Large intestine (tissue), 3 donors: ENCODE results near the gene NT5DC3. TPM values are rescaled to one million over a fixed set of nuclear protein-coding genes. Genes with fewer than 3 reads are reported as not detected.
"Not testable (repeated sequence)": the region's sequence is repeated elsewhere in the genome, so short reads cannot be mapped to it uniquely, and the experiment has no call there.

Source experiments
- DNase-seq, 2 donors: peaks; one replicate each; pipeline versions ENCODE4 v3.0.0 to v3.0.0-alpha.2; 2013
- H3K27ac ChIP-seq: one replicate; pipeline ENCODE4 v1.5.1; 2013; ENCODE audit warnings: low read length
- H3K27me3 ChIP-seq: 2 replicates; pipeline ENCODE4 v1.6.1; 2013; ENCODE audit warnings: low read length; ENCODE audit not compliant: control insufficient read depth, insufficient read depth
- H3K36me3 ChIP-seq: 2 replicates; pipeline ENCODE4 v1.6.1; 2013; ENCODE audit warnings: low read length; ENCODE audit not compliant: control insufficient read depth, insufficient read depth
- H3K4me1 ChIP-seq: one replicate; pipeline ENCODE4 v1.6.1; 2013; ENCODE audit warnings: low read length; ENCODE audit not compliant: control insufficient read depth, insufficient read depth
- H3K4me3 ChIP-seq: one replicate; pipeline ENCODE4 v1.5.1; 2013; ENCODE audit warnings: low read length
- H3K9me3 ChIP-seq: one replicate; pipeline ENCODE4 v1.6.1; 2013; ENCODE audit warnings: mild to moderate bottlenecking, low read depth, low read length, moderate library complexity; ENCODE audit not compliant: control insufficient read depth
- WGBS: methylation state at CpG from one replicate; pipeline ENCODE4 v1.1.5; 2013; ENCODE audit warnings: low lambda C conversion rate; ENCODE audit not compliant: insufficient coverage; 5-methylcytosine and 5-hydroxymethylcytosine counted together
- polyA plus RNA-seq: library from polyadenylated mRNA; unstranded; fragments of 120-200 nt; gene quantifications from one replicate; pipeline ENCODE4 v1.2.1, GENCODE V29; 2013

Gene NT5DC3
- polyA plus RNA-seq, 1 donor, result 6.6 TPM

DNA sequence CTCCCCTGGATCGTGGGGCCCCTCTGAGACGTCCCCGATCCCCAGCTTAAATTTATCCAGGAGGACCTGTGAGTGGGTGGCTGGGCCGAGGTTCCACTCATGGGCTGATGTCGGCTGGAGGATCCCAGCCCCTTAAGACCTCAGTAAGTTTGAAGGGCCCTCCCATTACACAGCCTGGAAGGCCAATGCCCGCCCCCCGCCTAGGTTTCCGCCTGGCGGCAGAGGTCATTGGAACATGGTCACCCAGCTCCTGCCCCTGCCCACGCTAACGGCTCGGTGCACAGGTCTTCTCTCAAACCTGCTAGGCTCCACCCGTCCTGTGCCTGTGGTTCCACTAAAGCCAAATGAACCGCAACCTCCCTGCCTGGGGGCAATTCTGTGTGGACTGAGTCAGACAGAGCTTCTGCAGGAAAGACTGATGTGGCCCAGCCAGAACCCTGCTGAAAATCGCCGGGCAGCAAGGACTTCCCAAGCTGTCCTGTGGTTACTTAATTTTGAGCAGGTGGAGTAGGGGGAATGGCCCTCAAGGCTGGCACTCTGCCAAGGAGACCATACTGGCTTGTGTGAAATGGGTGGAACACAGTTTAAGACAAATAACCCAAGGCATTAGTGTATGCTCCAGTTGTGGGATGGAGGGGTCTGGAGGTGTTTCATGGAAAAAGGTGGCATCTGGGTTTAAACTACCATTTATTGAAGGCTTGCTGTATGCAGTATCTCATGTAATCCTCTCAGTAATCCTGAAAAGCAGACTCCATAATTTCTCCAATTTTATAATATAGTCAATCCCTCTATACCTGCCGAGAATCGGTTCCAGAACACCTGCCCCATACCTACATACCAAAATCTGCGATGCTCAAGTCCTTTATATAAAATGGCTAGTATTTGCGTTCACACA, 903 bp upstream of the NT5DC3 start:
- Histone ChIP-seq H3K27me3 (no peaks in the 10 kb centered on the region), H3K4me3 (peak overlapping the region; percentile 38), H3K27ac (no peak overlapping the region), H3K4me1 (peaks cover 19% of the 10 kb centered on the region), H3K36me3 (no peaks in the 10 kb centered on the region), H3K9me3 (no peaks in the 10 kb centered on the region)
- peak in 1 of 2 donors; percentile 29 for DNase-seq
- WGBS, result 100% methylated on average over 3 of the region's 20 CpGs

DNA sequence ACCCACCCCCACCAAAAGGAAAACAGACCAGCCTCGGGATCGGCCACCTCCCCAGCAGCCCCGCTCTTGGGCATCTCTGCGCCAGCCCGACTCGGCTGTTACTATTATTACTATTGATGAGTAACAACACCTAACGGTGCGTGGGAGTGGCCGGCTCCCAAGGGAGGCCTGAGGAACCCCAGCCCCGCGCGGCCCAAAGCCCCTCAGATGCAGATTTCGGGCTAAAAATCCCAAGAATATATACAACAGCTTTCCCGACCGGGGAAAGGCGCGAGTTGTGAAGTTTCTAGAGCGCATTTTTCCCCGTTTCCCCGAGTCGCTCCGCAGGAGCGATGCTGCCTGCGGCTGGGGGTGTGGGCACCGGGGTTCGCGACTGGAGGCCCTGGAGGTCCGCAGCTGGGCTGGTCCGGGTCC, 565 bp downstream of the NT5DC3 start:
- Histone ChIP-seq H3K9me3 (no peaks in the 10 kb centered on the region), H3K4me1 (peaks cover 19% of the 10 kb centered on the region), H3K27me3 (no peaks in the 10 kb centered on the region), H3K4me3 (peak overlapping the region; percentile 71), H3K27ac (peak overlapping the region; percentile 50), H3K36me3 (no peaks in the 10 kb centered on the region)
- WGBS, result no CpG with 5 or more reads among the region's 29 CpGs
- no peak for DNase-seq

DNA sequence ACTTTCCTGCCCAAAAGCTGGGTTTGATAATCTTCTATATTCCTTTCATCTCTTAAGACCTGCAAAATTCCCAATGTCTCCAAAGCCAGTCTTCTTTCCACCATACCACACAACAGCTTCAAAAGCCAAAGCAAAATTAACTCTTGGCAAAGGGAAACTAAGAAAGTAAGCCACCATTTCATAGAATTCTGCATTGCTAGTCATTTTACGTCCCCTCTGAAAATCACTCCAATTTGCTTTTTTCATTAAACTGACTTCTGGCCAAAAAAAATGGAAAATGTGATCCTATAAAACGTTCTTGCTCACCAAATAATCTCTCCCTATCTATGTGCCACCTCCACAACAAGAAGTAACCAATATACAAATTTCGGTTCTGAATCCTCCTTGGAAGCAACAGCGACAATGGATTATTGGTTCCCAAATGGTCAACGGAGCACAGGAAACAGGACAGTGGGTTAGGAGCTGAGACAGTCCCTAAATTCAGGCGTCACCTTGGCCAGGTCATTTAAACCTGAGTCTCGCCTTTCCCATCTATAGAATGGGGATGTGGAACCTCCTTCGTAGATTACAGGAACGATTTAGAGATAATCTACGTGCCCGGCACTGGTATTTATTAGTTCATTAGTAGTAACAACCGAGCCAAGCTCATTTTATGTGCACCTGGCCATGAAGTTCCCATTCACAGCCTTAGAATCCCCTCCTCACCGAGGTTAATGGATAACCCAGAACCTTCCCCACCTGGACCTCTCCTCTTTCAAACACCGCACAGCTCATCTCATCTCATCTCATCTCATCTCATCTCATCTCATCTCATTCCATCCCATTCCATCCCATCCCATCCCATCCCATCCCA, 1.2 kb downstream of the NT5DC3 start:
- 78% methylated on average over 1 of the region's 14 CpGs for WGBS
- H3K27ac ChIP-seq, result no peak overlapping the region
- H3K27me3 ChIP-seq, result no peaks in the 10 kb centered on the region
- peaks cover 22% of the 10 kb centered on the region for H3K4me1 ChIP-seq
- DNase-seq, result no peak
- H3K36me3 ChIP-seq, result no peaks in the 10 kb centered on the region
- H3K9me3 ChIP-seq, result no peaks in the 10 kb centered on the region
- peak overlapping the region; percentile 71 for H3K4me3 ChIP-seq

DNA sequence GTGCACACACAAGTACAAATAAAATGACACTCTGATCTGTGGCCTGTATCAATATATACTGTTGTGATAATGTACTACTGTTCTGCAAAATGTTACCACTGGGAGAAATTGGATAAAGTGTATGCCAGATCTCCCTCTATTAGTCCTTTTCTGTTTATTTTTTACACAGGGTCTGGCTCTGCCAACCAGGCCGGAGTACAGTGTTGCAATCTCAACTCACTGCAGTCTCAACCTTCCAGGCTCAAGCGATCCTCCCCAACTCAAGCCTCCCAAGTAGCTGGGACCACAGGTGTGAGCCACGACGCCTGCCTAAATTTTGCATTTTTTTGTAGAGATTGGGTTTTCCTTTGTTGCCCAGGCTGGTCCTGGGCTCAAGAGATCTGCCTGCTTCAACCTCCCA, 1.9 kb downstream of the NT5DC3 start:
- Histone ChIP-seq H3K27me3 (no peaks in the 10 kb centered on the region), H3K4me1 (peaks cover 25% of the 10 kb centered on the region), H3K36me3 (no peaks in the 10 kb centered on the region), H3K9me3 (no peaks in the 10 kb centered on the region), H3K4me3 (no peak overlapping the region), H3K27ac (no peak overlapping the region)
- no CpG with 5 or more reads among the region's 4 CpGs for WGBS
- DNase-seq, result peak in 1 of 2 donors; percentile 29

DNA sequence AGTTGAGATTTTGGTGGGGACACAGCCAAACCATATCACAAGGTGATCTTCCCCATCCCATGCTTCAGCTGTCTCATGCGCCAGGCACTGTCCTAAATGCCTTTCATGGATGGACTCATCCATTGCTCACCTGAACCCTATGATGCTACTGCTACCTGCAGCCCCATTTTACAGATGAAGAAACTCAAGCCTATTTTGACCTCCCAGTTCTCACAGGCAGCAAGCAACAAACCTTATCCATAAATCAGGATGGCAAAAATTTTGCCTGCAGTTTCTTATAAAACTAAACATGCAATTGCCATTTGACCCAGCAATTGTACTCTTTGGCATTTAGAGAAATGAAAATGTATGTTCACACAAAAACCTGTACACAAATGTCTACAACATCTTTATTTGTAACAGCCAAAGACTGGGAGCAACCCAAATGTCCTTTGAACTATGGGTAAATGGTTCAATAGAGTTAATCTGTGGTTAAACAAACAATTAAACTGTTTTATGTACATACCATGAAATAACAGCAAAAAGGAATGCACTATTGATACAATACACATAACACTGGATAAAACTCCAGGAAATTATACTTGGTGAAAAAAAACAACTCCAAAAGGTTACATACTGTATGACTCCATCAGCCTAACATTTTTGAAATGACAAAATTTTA, 2.6 kb downstream of the NT5DC3 start:
- no peaks in the 10 kb centered on the region for H3K36me3 ChIP-seq
- no peaks in the 10 kb centered on the region for H3K9me3 ChIP-seq
- WGBS, result no CpG with 5 or more reads among the region's 1 CpG
- no peak overlapping the region for H3K4me3 ChIP-seq
- peaks cover 25% of the 10 kb centered on the region for H3K4me1 ChIP-seq
- no peak overlapping the region for H3K27ac ChIP-seq
- H3K27me3 ChIP-seq, result no peaks in the 10 kb centered on the region
- DNase-seq, result no peak

DNA sequence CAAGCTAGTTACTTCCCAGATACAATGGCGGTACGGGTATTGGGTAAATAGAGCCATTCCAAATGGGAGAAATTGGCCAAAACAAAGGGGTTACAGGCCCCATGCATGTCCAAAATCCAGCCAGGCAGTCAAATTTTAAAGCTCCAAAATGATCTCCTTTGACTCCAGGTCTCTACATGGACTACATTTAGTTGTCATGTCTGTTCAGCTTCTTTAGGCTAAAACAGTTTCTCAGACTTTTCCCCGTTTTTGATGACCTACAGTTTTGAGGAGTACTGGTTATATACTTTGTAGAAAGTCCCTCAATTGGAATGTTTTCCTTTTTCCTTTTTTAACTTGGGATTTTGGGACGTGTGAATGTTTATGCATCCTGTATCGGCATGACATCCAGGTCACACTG, 4.7 kb downstream of the NT5DC3 start:
- WGBS, result no CpG with 5 or more reads among the region's 5 CpGs
- H3K9me3 ChIP-seq, result no peaks in the 10 kb centered on the region
- no peak for DNase-seq
- no peak overlapping the region for H3K4me3 ChIP-seq
- H3K27me3 ChIP-seq, result no peaks in the 10 kb centered on the region
- no peak overlapping the region for H3K27ac ChIP-seq
- H3K36me3 ChIP-seq, result no peaks in the 10 kb centered on the region
- peaks cover 19% of the 10 kb centered on the region for H3K4me1 ChIP-seq

DNA sequence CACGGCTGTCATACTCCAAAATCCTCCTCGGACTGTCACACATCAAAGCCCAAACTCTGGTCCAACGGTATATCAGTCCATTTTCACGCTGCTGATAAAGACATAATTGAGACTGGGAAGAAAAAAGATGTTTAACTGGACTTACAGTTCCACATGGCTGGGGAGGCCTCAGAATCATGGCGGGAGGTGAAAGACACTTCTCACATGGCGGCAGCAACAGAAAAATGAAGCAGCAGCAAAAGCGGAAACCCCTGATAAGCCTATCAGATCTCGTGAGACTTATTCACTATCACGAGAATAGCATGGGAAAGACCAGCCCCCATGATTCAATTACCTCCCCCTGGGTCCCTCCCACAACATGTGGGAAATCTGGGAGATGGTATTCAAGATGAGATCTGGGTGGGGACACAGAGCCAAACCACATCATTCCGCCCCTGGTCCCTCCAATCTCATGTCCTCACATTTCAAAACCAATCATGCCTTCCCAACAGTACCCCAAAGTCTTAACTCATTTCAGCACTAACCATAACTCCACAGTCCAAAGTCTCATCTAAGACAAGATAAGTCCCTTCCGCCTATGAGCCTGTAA, 5.2 kb downstream of the NT5DC3 start:
- peaks cover 19% of the 10 kb centered on the region for H3K4me1 ChIP-seq
- not testable (repeated sequence) for H3K36me3 ChIP-seq, H3K27me3 ChIP-seq, H3K4me3 ChIP-seq, H3K9me3 ChIP-seq, H3K27ac ChIP-seq
- WGBS, result no CpG with 5 or more reads among the region's 11 CpGs
- peak; percentile 16 to 56 for DNase-seq

DNA sequence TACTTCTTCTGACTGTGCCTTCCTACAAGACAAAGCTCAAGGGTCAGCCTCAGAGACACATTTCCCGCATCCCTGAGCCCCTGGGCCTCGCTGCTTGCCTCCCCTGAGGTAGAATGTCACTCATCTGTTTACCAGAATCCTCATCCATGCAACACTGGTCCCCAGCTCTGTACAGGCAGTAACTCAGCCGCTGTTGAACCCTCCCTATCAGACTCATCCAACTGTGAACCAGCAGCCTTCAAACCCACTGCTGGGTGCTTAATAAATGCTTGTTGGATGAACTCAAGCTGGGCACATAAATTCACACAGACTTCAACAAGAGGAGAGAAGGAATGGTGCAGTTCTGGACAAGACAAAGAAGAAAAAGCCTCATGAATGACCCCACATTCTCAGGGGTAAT, 6.1 kb downstream of the NT5DC3 start:
- peaks cover 16% of the 10 kb centered on the region for H3K4me1 ChIP-seq
- no peaks in the 10 kb centered on the region for H3K9me3 ChIP-seq
- no peaks in the 10 kb centered on the region for H3K27me3 ChIP-seq
- H3K27ac ChIP-seq, result no peak overlapping the region
- no peak overlapping the region for H3K4me3 ChIP-seq
- no peaks in the 10 kb centered on the region for H3K36me3 ChIP-seq
- no CpG with 5 or more reads among the region's 3 CpGs for WGBS
- no peak for DNase-seq

DNA sequence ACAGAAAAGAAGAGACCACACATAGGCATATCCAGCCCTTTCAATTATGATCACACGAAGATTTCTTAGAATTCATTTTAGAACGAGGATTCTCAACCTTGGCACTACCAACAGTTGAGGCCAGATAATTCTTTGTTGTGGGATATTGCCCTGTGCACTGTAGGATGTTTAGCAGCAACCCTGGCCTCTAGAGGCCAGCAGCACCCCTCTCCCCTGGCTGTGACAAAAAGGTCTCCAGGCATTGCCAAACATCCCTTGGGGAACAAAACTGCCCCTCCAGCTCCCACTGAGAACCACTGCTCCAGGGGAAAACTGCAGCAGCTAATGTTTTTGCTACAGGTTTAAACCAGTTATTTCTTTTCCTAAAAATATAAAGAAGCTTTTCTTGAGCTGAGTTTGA, 7.1 kb downstream of the NT5DC3 start:
- Histone ChIP-seq H3K27ac (no peak overlapping the region), H3K27me3 (no peaks in the 10 kb centered on the region), H3K4me1 (peaks cover 6% of the 10 kb centered on the region), H3K36me3 (no peaks in the 10 kb centered on the region), H3K4me3 (no peak overlapping the region), H3K9me3 (no peaks in the 10 kb centered on the region)
- no CpG with 5 or more reads among the region's 2 CpGs for WGBS
- DNase-seq, result no peak
